K562 (cell line): ENCODE measurements around the gene TMEM87B. TPM values are rescaled to one million over a fixed set of nuclear protein-coding genes. Genes with fewer than 3 reads are reported as not detected.

Source experiments
- CCNT2 ChIP-seq: IDR thresholded peaks from 2 replicates; pipeline ENCODE4 v1.6.1; 2011; ENCODE audit warnings: borderline replicate concordance, low read depth, mild to moderate bottlenecking, moderate library complexity, mixed read lengths, low read length; ENCODE audit not compliant: insufficient read length; ENCODE audit errors: extremely low read depth
- EP300 ChIP-seq: IDR thresholded peaks from 2 replicates; pipeline ENCODE4 v1.6.1; 2012; ENCODE audit warnings: low read length, improper control_type of control experiment
- ETV1 ChIP-seq: fragments of 450-650 bp; conservative IDR thresholded peaks from 2 replicates; pipeline ENCODE4 v1.6.1; 2016; ENCODE audit warnings: missing genetic modification characterization, control low read depth, low read depth, missing compliant biosample characterization
- GATAD2B ChIP-seq: fragments of 450-650 bp; IDR thresholded peaks from 2 replicates; pipeline ENCODE4 v1.6.1; 2017; ENCODE audit warnings: mild to moderate bottlenecking, borderline replicate concordance
- JUNB ChIP-seq: fragments of 450-650 bp; formaldehyde crosslinking; conservative IDR thresholded peaks from 2 replicates; pipeline ENCODE4 v1.4.0; 2020; ENCODE audit warnings: mild to moderate bottlenecking
- JUND ChIP-seq, 2 experiments: IDR thresholded peaks; 2 replicates in 1 of 2; 3 replicates in 1 of 2; pipeline ENCODE4 v1.6.1; 2011; ENCODE audit warnings: borderline replicate concordance in 2 of 2, low read depth in 2 of 2, low read length in 2 of 2, improper control_type of control experiment in 1 of 2, missing biosample characterization in 1 of 2, missing genetic modification characterization in 1 of 2, missing genetic modification reagents in 1 of 2
- KDM1A ChIP-seq, 2 experiments: fragments of 450-650 bp; IDR thresholded peaks; 2 replicates each; pipeline ENCODE4 v1.6.1; 2016; ENCODE audit warnings: mild to moderate bottlenecking in 2 of 2
- L3MBTL2 ChIP-seq: fragments of 450-650 bp; IDR thresholded peaks from 2 replicates; pipeline ENCODE4 v1.6.1; 2016; ENCODE audit warnings: mild to moderate bottlenecking, moderate library complexity
- LEF1 ChIP-seq: fragments of 450-650 bp; IDR thresholded peaks from 2 replicates; pipeline ENCODE4 v1.6.1; 2016; ENCODE audit warnings: mild to moderate bottlenecking
- NRF1 ChIP-seq, 2 experiments: fragments of 450-650 bp; IDR thresholded peaks in 1 of 2; conservative IDR thresholded peaks in 1 of 2; 2 replicates each; pipeline ENCODE4 v1.6.1; 2014; ENCODE audit warnings: mild to moderate bottlenecking in 2 of 2
- SMC3 ChIP-seq: conservative IDR thresholded peaks from 2 replicates; pipeline ENCODE4 v1.6.1; 2011; ENCODE audit warnings: low read depth, low read length, improper control_type of control experiment; ENCODE audit not compliant: insufficient read depth
- STAT5A ChIP-seq: IDR thresholded peaks from 2 replicates; pipeline ENCODE4 v1.6.1; 2012; ENCODE audit warnings: low read length, inconsistent platforms, borderline replicate concordance
- TAF15 ChIP-seq: fragments of 200-400 bp; formaldehyde crosslinking; IDR thresholded peaks from 2 replicates; pipeline ENCODE4 v1.6.1; 2017; ENCODE audit warnings: mild to moderate bottlenecking, low read depth, low read length, moderate library complexity
- TAL1 ChIP-seq: fragments of 450-650 bp; IDR thresholded peaks from 2 replicates; pipeline ENCODE4 v1.6.1; 2016; ENCODE audit warnings: mild to moderate bottlenecking
- ZNF12 ChIP-seq: sonication (generic); formaldehyde crosslinking; IDR thresholded peaks from 2 replicates; pipeline ENCODE4 v1.4.0; 2020; ENCODE audit warnings: mild to moderate bottlenecking, missing genetic modification reagents
- ZNF347 ChIP-seq: fragments of 450-650 bp; formaldehyde crosslinking; IDR thresholded peaks from 2 replicates; pipeline ENCODE4 v1.4.0; 2020; ENCODE audit warnings: low read depth, mild to moderate bottlenecking, moderate library complexity
- ZNF699 ChIP-seq: fragments of 250-450 bp; sonication (Bioruptor Pico); IDR thresholded peaks from 2 replicates; pipeline ENCODE4 v1.8.0; 2021; ENCODE audit warnings: mild to moderate bottlenecking, moderate library complexity; ENCODE audit not compliant: insufficient replicate concordance
- polyA plus RNA-seq, 8 experiments: library from polyadenylated mRNA; depleted of rRNA in 4 of 8; stranded (reverse) in 5 of 8; unstranded in 3 of 8; fragments of >200 nt; fragmentation: Nextera tagmentation in 2 of 8; fragmentation: Illumina TruSeq in 1 of 8; extraction: Ambion mirVana in 2 of 8; extraction: Trizol in 1 of 8; gene quantifications; 2 replicates each; pipeline versions ENCODE4 v1.2.1 to v1.2.3, GENCODE V29; 2011 to 2014; ENCODE audit warnings: inconsistent platforms in 1 of 8, missing spikeins in 1 of 8
- total RNA-seq, 7 experiments: library from RNA; depleted of rRNA in 6 of 7; stranded (reverse); fragments of >200 nt in 6 of 7; fragmentation: Illumina TruSeq in 2 of 7; extraction: Trizol in 2 of 7; gene quantifications; 2 replicates each; pipeline versions ENCODE4 v1.2.1 to v1.2.3, GENCODE V29; 2011 to 2021; ENCODE audit warnings: low replicate concordance in 1 of 7
- TF ChIP-seq, protein P1 (sequence below): fragments of 150-350 bp; conservative IDR thresholded peaks from 2 replicates; pipeline ENCODE4 v1.6.1; 2014; ENCODE audit warnings: low read length
- TF ChIP-seq, protein P2 (sequence below): fragments of 450-650 bp; formaldehyde crosslinking; IDR thresholded peaks from 2 replicates; pipeline ENCODE4 v1.4.0; 2020; ENCODE audit warnings: mild to moderate bottlenecking, moderate library complexity
- TF ChIP-seq, protein P3 (sequence below), 3 experiments: fragments of 200-800 bp in 1 of 3; sonication (Bioruptor generic) in 1 of 3; sonication (generic) in 1 of 3; formaldehyde crosslinking in 1 of 3; IDR thresholded peaks; 2 replicates each; pipeline versions ENCODE4 v1.6.1 to v1.8.0; 2016 to 2022; ENCODE audit warnings: mild to moderate bottlenecking in 2 of 3, missing compliant biosample characterization in 2 of 3, missing genetic modification characterization in 2 of 3, missing genetic modification reagents in 1 of 3
- TF ChIP-seq, protein P4 (sequence below): fragments of 450-650 bp; IDR thresholded peaks from 2 replicates; pipeline ENCODE4 v1.6.1; 2016

TMEM87B gene
- total and polyA plus RNA-seq, 9 of the 15 experiments (the other 6 are each of a cell fraction or from before 2014, with no cell fraction given), result 3.7 to 17.1 (median 11.0) TPM

DNA sequence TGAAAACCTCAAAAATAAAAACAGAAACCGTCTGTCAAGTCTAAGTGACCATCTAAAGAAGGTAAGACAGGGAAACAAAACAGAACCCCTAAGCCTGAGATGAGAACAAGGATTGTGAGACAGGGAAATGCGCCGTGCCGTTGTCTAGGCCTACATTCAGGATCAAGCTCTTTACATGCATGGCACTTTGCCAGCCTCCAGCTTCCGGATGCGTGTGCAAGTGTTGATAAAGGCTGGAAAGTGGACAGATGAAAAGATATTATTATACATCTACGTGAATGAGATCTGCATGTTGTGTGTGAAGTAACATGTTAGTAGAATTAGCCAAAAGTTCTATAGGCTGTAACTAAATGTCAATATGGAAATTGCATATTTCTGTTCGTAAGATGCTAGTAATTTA, 28.6 kb upstream of the TMEM87B start (continued):
- no peak for TF ChIP-seq SMC3
- TF ChIP-seq JUND (IDR thresholded peaks at IDR 0.05; ENCODE audit: borderline replicate concordance, low read depth, low read length), result peak; percentile 62; the same call in 1 of the 2 replicates
- TF ChIP-seq JUND (tag; IDR thresholded peaks at IDR 0.05; ENCODE audit: borderline replicate concordance, low read depth, low read length), result peak; percentile 76; the same call in 2 of the 3 replicates
- TF ChIP-seq L3MBTL2, result peak; percentile 33; the same call in 1 of the 2 replicates
- TF ChIP-seq, protein P1, sequence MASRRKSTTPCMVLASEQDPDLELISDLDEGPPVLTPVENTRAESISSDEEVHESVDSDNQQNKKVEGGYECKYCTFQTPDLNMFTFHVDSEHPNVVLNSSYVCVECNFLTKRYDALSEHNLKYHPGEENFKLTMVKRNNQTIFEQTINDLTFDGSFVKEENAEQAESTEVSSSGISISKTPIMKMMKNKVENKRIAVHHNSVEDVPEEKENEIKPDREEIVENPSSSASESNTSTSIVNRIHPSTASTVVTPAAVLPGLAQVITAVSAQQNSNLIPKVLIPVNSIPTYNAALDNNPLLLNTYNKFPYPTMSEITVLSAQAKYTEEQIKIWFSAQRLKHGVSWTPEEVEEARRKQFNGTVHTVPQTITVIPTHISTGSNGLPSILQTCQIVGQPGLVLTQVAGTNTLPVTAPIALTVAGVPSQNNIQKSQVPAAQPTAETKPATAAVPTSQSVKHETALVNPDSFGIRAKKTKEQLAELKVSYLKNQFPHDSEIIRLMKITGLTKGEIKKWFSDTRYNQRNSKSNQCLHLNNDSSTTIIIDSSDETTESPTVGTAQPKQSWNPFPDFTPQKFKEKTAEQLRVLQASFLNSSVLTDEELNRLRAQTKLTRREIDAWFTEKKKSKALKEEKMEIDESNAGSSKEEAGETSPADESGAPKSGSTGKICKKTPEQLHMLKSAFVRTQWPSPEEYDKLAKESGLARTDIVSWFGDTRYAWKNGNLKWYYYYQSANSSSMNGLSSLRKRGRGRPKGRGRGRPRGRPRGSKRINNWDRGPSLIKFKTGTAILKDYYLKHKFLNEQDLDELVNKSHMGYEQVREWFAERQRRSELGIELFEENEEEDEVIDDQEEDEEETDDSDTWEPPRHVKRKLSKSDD, result no peak
- TF ChIP-seq ETV1 (tag), result peak; percentile 93
- no peak for TF ChIP-seq JUNB
- TF ChIP-seq NRF1 (conservative IDR thresholded peaks at IDR 0.05 in 1 of 2, IDR thresholded peaks at IDR 0.05 in 1 of 2), result peak; percentile 57 to 60
- TF ChIP-seq, protein P2, sequence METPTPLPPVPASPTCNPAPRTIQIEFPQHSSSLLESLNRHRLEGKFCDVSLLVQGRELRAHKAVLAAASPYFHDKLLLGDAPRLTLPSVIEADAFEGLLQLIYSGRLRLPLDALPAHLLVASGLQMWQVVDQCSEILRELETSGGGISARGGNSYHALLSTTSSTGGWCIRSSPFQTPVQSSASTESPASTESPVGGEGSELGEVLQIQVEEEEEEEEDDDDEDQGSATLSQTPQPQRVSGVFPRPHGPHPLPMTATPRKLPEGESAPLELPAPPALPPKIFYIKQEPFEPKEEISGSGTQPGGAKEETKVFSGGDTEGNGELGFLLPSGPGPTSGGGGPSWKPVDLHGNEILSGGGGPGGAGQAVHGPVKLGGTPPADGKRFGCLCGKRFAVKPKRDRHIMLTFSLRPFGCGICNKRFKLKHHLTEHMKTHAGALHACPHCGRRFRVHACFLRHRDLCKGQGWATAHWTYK, result no peak
- peak; percentile 60; the same call in 1 of the 2 replicates for TF ChIP-seq STAT5A
- TF ChIP-seq CCNT2, result peak; percentile 49
- TF ChIP-seq TAL1, result peak; percentile 75
- TF ChIP-seq TAF15, result no peak
- TF ChIP-seq, protein P3, sequence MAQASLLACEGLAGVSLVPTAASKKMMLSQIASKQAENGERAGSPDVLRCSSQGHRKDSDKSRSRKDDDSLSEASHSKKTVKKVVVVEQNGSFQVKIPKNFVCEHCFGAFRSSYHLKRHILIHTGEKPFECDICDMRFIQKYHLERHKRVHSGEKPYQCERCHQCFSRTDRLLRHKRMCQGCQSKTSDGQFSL (CRISPR knock-in tag; IDR thresholded peaks at IDR 0.05), result no peak
- TF ChIP-seq, protein P3 (tag; IDR thresholded peaks at IDR 0.05), result no peak
- peak; percentile 72; the same call in 1 of the 2 replicates for TF ChIP-seq GATAD2B
- 0 out of 4 replicates have a peak, but pooled peaks of 1 of the 2 experiments have one; percentile 11 for TF ChIP-seq KDM1A (IDR thresholded peaks at IDR 0.05)
- no peak for TF ChIP-seq ZNF12
- TF ChIP-seq ZNF699 (CRISPR knock-in tag), result no peak
- no peak for TF ChIP-seq ZNF347 (CRISPR knock-in tag)
- 0 out of 2 replicates have a peak, but pooled peaks have one; percentile 67 for TF ChIP-seq LEF1
- peak; percentile 73 for TF ChIP-seq EP300
- TF ChIP-seq, protein P4, sequence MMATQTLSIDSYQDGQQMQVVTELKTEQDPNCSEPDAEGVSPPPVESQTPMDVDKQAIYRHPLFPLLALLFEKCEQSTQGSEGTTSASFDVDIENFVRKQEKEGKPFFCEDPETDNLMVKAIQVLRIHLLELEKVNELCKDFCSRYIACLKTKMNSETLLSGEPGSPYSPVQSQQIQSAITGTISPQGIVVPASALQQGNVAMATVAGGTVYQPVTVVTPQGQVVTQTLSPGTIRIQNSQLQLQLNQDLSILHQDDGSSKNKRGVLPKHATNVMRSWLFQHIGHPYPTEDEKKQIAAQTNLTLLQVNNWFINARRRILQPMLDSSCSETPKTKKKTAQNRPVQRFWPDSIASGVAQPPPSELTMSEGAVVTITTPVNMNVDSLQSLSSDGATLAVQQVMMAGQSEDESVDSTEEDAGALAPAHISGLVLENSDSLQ, result no peak; the same call in 1 of the 2 replicates
